ENCODE results near the gene ASF1B. TPM values are rescaled to one million over a fixed set of nuclear protein-coding genes. Genes with fewer than 3 reads are reported as not detected.
A peak's percentile ranks its signal among the peaks of the same experiment; 100 is the strongest.

ASF1B gene
- total RNA-seq, 4 donors from 2014 or later: 3.2 to 25.6 (median 14.2) TPM

DNA sequence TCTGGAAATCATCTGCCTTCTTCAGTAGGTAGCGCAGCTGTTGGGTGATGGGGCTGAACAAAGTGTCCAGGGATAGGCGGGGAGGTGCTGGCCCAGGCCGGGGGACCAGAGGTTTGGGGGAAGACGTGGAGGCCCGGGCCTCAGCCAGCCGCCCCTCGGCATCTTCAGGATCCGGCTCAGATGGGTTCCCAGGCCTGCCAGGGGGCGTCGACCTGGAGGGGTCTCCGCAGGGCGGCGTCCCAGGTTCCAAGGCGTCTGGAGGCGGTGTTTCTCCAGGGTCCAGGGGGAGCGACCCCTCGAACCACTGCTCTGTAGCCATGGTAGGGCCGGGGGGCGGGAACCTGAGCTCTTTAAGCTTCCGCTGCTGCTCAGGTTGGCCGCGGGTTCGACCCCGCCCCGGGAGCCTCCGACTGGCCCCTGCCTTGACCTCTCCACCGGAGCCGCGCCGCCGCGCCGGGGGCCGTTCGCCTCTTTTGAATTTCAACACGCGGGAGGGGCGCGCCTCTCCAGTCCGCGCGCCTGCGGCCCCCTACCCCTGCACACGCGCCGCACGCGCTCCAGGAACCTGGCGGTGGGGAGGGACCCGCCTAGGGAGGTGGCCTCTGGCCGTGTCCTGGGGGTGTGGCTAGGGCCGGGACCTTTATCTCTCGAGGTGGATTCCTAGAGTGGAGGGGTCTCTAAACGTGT lies 50.9 kb downstream of the ASF1B start, which contains the start of gene C19orf67:
Gene C19orf67, minus strand, starts transcription at position 475 of the 687 bp plus-strand sequence. Its CDS starts 156 bp downstream, at position 319.
- 51 to 55% methylated on average over 3 to 4 of the region's 54 CpGs for WGBS, 2 donors
- intact Hi-C loops (cut with DNase I): no loop called here
- DNase-seq: no peak
- H3K4me3 ChIP-seq: no peak within 1 kb of the TSS
- H3K9me3 ChIP-seq: no peaks in the 10 kb centered on the region
- no peak within 1 kb of the TSS for H3K27ac ChIP-seq
- H3K27me3 ChIP-seq: no peaks in the 10 kb centered on the region
- H3K4me1 ChIP-seq: peaks cover 15 to 35% (median 18%) of the 10 kb centered on the region in 3 donors
- H3K36me3 ChIP-seq: peaks cover 0 to 26% (median 5%) of the 10 kb centered on the region in 3 donors
- no peak for TF ChIP-seq POLR2A (IDR thresholded peaks at IDR 0.05)
- TF ChIP-seq, protein P1, sequence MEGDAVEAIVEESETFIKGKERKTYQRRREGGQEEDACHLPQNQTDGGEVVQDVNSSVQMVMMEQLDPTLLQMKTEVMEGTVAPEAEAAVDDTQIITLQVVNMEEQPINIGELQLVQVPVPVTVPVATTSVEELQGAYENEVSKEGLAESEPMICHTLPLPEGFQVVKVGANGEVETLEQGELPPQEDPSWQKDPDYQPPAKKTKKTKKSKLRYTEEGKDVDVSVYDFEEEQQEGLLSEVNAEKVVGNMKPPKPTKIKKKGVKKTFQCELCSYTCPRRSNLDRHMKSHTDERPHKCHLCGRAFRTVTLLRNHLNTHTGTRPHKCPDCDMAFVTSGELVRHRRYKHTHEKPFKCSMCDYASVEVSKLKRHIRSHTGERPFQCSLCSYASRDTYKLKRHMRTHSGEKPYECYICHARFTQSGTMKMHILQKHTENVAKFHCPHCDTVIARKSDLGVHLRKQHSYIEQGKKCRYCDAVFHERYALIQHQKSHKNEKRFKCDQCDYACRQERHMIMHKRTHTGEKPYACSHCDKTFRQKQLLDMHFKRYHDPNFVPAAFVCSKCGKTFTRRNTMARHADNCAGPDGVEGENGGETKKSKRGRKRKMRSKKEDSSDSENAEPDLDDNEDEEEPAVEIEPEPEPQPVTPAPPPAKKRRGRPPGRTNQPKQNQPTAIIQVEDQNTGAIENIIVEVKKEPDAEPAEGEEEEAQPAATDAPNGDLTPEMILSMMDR (IDR thresholded peaks at IDR 0.05): no peak

DNA sequence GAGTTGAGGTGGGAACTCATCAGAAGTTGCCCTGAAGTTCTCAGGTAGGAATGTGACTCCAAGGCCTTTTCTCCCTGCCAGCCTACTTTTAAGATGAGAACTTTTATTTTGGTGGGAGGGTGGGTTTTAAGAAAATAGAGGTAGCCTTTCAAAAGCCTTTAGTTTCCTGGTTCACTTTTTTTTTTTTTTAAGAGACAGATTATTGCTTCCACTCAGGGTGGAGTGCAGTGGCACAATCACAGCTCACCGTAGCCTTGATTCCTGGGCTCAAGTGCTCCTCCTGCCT lies 53.8 kb downstream of the ASF1B start:
- Histone ChIP-seq H3K4me3 (peak overlapping the region in 3 of 4 donors; percentile 75 to 81 (median 76)), H3K4me1 (peaks cover 16 to 31% (median 19%) of the 10 kb centered on the region in 3 donors), H3K9me3 (no peaks in the 10 kb centered on the region), H3K36me3 (peaks cover 0 to 12% (median 0%) of the 10 kb centered on the region in 3 donors), H3K27ac (peak overlapping the region in 3 of 4 donors; percentile 93 to 97 (median 94)), H3K27me3 (no peaks in the 10 kb centered on the region)
- TF ChIP-seq POLR2A (IDR thresholded peaks at IDR 0.05): no peak
- TF ChIP-seq, protein P1 (IDR thresholded peaks at IDR 0.05): no peak
- intact Hi-C loops (cut with DNase I): no loop called here
- WGBS, 2 donors: 33 to 36% methylated on average over 1 of the region's 1 CpG
- no peak for DNase-seq

DNA sequence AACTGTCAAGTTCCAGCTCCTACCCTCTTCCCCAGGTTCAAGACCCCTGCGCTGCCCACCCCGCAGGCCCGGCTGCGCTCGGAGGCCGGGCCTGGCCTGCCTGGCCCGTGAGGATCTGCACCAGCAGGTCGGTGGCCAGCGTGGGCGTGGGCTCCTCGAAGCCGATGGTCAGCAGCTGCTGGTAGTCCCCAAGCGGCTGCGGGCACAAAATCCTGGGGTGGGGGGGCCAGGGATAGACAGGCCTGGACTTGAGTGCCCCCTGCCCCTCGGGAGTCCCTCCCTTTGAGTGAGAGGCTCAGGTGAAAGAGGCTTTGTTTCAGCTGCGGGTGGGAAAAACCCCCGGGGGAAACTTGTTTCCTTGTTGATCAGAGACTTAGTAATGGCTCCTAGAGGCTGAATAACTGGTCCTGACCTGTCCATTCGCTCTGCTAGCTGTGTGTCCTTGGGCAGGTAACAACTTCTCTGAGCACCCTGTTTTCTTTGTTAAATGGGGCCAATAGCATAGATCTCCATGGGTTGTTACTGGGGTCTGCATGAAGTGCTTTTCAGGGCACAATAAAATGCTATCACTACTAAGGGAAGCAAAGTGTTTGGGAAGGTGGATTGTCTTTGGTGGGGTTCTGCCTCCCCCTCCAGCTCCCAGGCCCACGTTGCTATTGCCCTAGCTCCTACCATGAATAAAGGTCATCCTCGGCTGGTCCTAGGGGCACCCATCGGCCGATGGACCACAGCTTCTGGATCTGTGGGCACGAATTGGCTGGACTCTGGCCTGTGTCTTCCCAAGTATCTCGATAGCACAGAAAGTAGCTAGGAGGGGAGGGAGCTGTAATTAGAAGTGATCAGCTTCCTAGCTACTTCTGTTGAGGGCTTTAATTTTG lies 54.4 kb downstream of the ASF1B start:
- DNase-seq: no peak
- no peaks in the 10 kb centered on the region for H3K9me3 ChIP-seq
- peaks cover 16 to 31% (median 19%) of the 10 kb centered on the region in 3 donors for H3K4me1 ChIP-seq
- no peaks in the 10 kb centered on the region for H3K27me3 ChIP-seq
- peaks cover 0 to 7% (median 0%) of the 10 kb centered on the region in 3 donors for H3K36me3 ChIP-seq
- H3K27ac ChIP-seq: peak overlapping the region; percentile 91 to 97 (median 94)
- WGBS, 2 donors: 34 to 42% methylated on average over 6 to 10 of the region's 24 CpGs
- H3K4me3 ChIP-seq: peak overlapping the region; percentile 72 to 81 (median 76)
- intact Hi-C loops (cut with DNase I): no loop called here
- TF ChIP-seq POLR2A (IDR thresholded peaks at IDR 0.05): no peak
- TF ChIP-seq, protein P1 (IDR thresholded peaks at IDR 0.05): no peak

DNA sequence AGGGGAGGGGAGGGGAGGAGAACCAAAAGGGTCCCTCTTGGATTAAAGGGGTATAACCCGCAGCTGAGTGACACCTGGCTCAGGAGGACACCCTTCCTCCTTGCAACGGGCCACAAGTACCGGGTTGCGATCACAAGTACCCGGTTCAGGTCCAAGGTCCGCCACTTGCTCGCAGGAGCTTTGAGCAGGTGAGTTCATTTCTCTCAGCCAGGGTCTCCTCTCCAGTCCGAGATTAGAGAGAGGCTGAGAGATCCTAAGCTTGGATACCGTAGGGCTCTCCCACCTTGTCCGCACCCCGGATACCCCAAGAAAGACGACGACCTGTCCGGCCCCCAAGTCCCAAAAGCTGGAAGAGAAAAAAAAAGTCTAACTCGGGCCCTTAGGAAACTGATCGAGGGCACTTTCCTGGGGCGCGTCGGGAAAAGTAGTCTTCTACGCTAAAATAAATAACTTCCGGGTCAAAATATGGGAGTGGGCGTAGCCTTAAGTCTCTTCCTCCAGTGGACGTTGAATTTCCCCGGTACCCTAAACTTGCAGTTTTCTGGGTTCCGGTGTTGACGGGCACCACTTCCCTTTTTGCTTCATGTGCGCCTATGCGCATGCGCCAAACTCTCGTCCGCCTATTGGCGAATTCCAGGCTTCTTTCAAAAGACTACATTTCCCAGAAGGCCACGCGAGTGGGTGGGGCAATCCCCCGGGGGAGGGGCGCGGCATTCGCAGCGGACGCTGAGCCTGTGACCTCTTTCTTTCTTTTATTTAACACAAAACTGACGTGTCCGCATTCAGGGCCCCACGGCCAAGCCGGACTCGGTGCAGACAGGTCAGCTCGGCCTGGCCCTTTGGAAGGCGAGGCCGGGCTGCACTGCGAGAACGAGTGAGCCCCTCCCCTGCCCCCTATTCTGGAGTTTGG lies 55.2 kb downstream of the ASF1B start:
- Histone ChIP-seq H3K27me3 (no peaks in the 10 kb centered on the region), H3K9me3 (no peaks in the 10 kb centered on the region), H3K4me3 (peak overlapping the region; percentile 72 to 81 (median 76)), H3K36me3 (no peaks in the 10 kb centered on the region), H3K27ac (peak overlapping the region; percentile 92 to 97 (median 94)), H3K4me1 (peaks cover 16 to 31% (median 19%) of the 10 kb centered on the region in 3 donors)
- TF ChIP-seq, protein P1 (IDR thresholded peaks at IDR 0.05): peak in 2 of 6 experiments; percentile 13 to 31
- peak in 3 of 4 donors; percentile 50 to 68 (median 66) for TF ChIP-seq POLR2A (IDR thresholded peaks at IDR 0.05)
- intact Hi-C loops (cut with DNase I): no loop called here
- peak; percentile 90 for DNase-seq
- WGBS, 2 donors: 0 to 1% methylated on average over 31 to 37 of the region's 50 CpGs
